Glutamatergic neuron (in vitro differentiated cells): ENCODE results near the gene APBA2. TPM values are rescaled to one million over a fixed set of nuclear protein-coding genes. Genes with fewer than 3 reads are reported as not detected.

Experiments used
- DNase-seq: peaks from one replicate; pipeline ENCODE4 v3.0.0; 2022
- H3K27ac Mint-ChIP-seq: one replicate; pipeline ENCODE4 v1.8.0; 2020; ENCODE audit warnings: mild to moderate bottlenecking, mixed read lengths, inconsistent platforms; ENCODE audit not compliant: unreplicated experiment
- H3K27me3 Mint-ChIP-seq: one replicate; pipeline ENCODE4 v1.8.0; 2020; ENCODE audit warnings: mild to moderate bottlenecking, moderate library complexity, mixed read lengths, inconsistent platforms; ENCODE audit not compliant: unreplicated experiment
- H3K36me3 Mint-ChIP-seq: one replicate; pipeline ENCODE4 v1.8.0; 2020; ENCODE audit warnings: mild to moderate bottlenecking, mixed read lengths, inconsistent platforms; ENCODE audit not compliant: unreplicated experiment
- H3K4me1 Mint-ChIP-seq: one replicate; pipeline ENCODE4 v1.8.0; 2020; ENCODE audit warnings: mild to moderate bottlenecking, low read depth, mixed read lengths, inconsistent platforms; ENCODE audit not compliant: unreplicated experiment
- H3K4me3 Mint-ChIP-seq: one replicate; pipeline ENCODE4 v1.8.0; 2020; ENCODE audit warnings: mild to moderate bottlenecking, mixed read lengths, inconsistent platforms; ENCODE audit not compliant: unreplicated experiment
- H3K9me3 Mint-ChIP-seq: one replicate; pipeline ENCODE4 v1.8.0; 2020; ENCODE audit warnings: mild to moderate bottlenecking, moderate library complexity, mixed read lengths, inconsistent platforms; ENCODE audit not compliant: unreplicated experiment
- CTCF ChIP-seq: fragments of 200-600 bp; sonication (generic); IDR thresholded peaks from one replicate; pipeline ENCODE4 v1.5.0; 2021; ENCODE audit not compliant: partially characterized antibody, unreplicated experiment
- total RNA-seq: library from RNA; stranded (reverse); fragmentation: NEBNext Ultra II Directional; extraction: Animal tissue kit (Norgen Biotek cat#: 25700); gene quantifications from one replicate; pipeline ENCODE4 v1.2.1, GENCODE V29; 2021; ENCODE audit not compliant: unreplicated experiment

APBA2 gene
- total RNA-seq, 1 donor from 2014 or later: 166 TPM

- peaks cover 13% of the 10 kb centered on the region for H3K4me1 Mint-ChIP-seq
- no peak overlapping the region for H3K4me3 Mint-ChIP-seq
- H3K9me3 Mint-ChIP-seq: no peaks in the 10 kb centered on the region
- no peak for DNase-seq
- H3K27ac Mint-ChIP-seq: no peak overlapping the region
- H3K27me3 Mint-ChIP-seq: no peaks in the 10 kb centered on the region
- TF ChIP-seq CTCF: no peak
- no peaks in the 10 kb centered on the region for H3K36me3 Mint-ChIP-seq
These were observed 78.3 kb downstream of the APBA2 start for GRCh38 chr15:28964098-28964497.

- no peak overlapping the region for H3K4me3 Mint-ChIP-seq
- no peak overlapping the region for H3K27ac Mint-ChIP-seq
- H3K9me3 Mint-ChIP-seq: no peaks in the 10 kb centered on the region
- no peak for TF ChIP-seq CTCF
- H3K27me3 Mint-ChIP-seq: peaks cover 2% of the 10 kb centered on the region
- DNase-seq: no peak
- H3K36me3 Mint-ChIP-seq: no peaks in the 10 kb centered on the region
- H3K4me1 Mint-ChIP-seq: peaks cover 25% of the 10 kb centered on the region
These were observed 81.3 kb downstream of the APBA2 start for GRCh38 chr15:28967066-28967465.

- peaks cover 2% of the 10 kb centered on the region for H3K27me3 Mint-ChIP-seq
- no peak overlapping the region for H3K27ac Mint-ChIP-seq
- H3K4me3 Mint-ChIP-seq: no peak overlapping the region
- no peak for TF ChIP-seq CTCF
- DNase-seq: no peak
- H3K9me3 Mint-ChIP-seq: no peaks in the 10 kb centered on the region
- H3K4me1 Mint-ChIP-seq: peaks cover 26% of the 10 kb centered on the region
- no peaks in the 10 kb centered on the region for H3K36me3 Mint-ChIP-seq
These were observed 82.2 kb downstream of the APBA2 start for GRCh38 chr15:28967990-28968389.

- no peak for TF ChIP-seq CTCF
- Mint-ChIP-seq H3K27me3 (peaks cover 2% of the 10 kb centered on the region), H3K4me1 (peaks cover 33% of the 10 kb centered on the region), H3K27ac (no peak overlapping the region), H3K9me3 (no peaks in the 10 kb centered on the region), H3K36me3 (no peaks in the 10 kb centered on the region), H3K4me3 (no peak overlapping the region)
- DNase-seq: no peak
These were observed 83.8 kb downstream of the APBA2 start for GRCh38 chr15:28969511-28970085.

- TF ChIP-seq CTCF: no peak
- Mint-ChIP-seq H3K4me1 (peaks cover 43% of the 10 kb centered on the region), H3K27me3 (peaks cover 4% of the 10 kb centered on the region), H3K9me3 (peaks cover 3% of the 10 kb centered on the region), H3K36me3 (no peaks in the 10 kb centered on the region), H3K4me3 (no peak overlapping the region), H3K27ac (no peak overlapping the region)
- DNase-seq: no peak
These were observed 88.4 kb downstream of the APBA2 start for GRCh38 chr15:28974142-28974541.
